ENCODE measurements around the gene PSG3. TPM values are rescaled to one million over a fixed set of nuclear protein-coding genes. Genes with fewer than 3 reads are reported as not detected.
"Not testable (repeated sequence)": the region's sequence is repeated elsewhere in the genome, so short reads cannot be mapped to it uniquely, and the experiment has no call there.

PSG3 gene
- polyA plus RNA-seq, 3 donors = 0.17 TPM; not detected in 2

DNA sequence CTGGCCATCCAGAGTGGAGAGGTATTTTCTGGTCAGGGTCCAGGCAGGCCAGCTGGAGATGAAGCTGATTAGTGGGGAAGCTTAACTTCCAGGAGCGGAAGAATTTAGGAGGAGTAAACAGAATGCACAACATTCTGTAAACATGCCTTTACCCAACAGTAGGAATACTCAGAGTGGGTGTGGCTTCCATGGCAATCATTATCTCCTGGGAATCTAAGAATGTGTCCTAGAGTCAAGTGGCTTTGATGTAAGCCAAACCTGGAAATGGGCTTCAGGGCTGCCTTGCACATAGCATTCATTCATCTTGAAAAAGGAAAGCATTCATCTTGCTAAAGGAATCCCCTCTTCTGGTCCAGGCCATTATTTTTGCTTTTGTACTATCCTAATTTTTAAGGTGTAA, 29.3 kb downstream of the PSG3 start:
- not testable (repeated sequence) for DNase-seq (ENCODE audit: extremely low read depth in 1 of 11, low read depth in 9 of 11, low spot score in 4 of 11)

DNA sequence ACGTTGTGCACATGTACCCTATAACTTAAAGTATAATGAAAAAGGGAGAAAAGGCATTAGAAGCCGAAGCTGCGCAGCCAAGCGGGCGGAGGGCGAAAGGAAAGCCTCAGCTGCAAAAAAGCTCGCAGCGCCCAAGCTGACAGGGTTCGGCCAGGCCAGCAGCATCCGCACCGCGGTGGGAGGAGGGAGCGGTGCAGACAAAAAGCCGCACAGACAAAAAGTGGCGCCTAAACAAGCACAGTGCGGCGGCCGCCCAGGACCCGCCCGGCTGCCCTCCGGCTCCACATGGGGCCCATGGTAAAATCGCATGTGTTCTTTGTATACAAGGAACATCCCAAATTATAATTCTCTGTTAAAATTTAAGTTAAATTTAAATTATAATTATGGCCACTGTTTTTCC, 42.4 kb downstream of the PSG3 start:
- no peak for DNase-seq (ENCODE audit: extremely low read depth in 1 of 11, low read depth in 9 of 11, low spot score in 4 of 11)

DNA sequence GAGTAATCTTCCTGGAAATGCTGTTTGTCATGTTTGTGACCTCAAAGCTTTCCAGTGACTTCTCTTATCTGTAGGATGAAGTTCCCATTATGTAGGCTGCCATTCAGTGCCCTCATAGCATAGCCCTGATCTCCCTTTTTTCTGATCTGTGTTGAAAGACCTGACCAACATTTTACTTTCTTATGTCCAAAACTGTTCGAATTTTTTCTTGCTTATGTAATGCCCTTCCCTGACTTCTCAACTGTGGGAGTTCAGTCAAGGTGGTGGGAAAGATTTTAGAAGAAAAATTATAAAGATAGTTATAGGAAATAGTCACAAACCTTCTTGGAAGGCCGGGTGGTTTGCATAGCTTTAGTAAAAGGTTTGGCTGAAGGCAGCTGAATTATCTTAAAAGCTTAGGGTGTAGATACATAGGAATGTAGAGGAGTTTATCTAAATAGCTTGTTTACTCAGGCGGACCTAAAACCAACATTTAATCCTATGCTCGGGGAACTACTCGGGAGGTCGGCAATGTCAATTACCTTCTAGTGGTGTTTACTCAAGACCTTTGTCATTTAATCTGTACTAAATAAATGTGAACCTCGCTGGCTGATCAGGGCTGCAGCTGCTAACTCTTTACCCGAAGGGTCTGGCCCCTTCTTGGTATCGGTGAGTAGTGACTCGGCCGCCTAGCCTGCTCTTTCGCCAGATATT, 44.3 kb downstream of the PSG3 start:
- no peak for DNase-seq (ENCODE audit: extremely low read depth in 1 of 11, low read depth in 9 of 11, low spot score in 4 of 11)

DNA sequence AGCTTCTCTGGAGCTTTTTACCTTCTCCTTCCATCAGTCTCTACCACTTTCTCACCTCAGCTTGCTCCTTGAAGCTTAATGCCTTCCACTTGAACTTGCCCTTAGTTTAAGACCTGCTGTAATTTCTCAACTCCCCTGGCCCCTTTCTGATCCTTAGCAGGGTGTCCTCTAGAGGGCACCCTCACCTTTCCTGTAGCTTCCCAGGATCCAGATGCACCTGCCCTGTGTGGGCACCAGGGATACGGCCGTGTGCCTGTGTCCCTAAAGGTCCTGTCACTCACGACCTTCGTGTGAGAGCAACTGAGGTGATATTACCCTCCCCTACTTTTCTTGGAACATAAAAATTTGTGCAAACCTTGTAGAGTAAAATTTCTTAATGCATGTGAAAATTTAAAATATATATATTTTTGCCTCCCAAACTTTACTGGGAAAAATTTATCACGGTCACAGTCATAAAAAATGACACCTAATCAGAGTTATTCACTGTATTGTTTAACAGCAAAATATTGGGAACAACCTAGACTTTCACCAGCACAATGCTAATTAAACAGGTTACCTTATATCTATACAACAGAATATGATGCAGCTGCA, 46.4 kb downstream of the PSG3 start:
- peak in 1 of 11 donors; percentile 0 for DNase-seq (ENCODE audit: extremely low read depth in 1 of 11, low read depth in 9 of 11, low spot score in 4 of 11)

DNA sequence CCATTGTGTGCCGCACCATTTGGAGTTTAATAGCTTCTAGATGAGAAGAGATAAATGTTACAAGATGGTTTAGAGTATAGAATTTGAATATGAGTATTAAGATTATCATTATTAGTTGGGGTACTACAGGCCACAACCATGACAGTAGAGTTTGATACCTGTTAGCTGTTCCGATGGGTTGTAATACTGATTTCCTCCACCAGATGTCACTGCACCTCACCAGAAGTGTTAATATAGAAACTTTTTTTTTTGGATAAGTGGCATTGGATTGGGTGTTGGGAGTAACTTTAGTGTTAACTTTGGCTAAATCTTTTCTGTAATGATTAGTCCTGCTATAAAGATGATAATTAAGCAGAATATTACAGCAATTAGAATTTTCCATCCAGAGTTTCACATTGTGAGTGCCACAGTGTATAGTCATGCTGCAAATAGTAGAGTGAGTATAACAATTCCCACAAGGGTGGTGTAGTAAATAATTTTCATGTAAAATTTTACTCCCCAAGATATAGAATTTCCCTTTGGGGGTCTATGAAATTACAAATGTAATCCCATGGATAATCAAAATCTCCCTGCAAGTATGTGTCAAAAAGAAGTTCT, 56.3 kb downstream of the PSG3 start:
- no peak for DNase-seq (ENCODE audit: extremely low read depth in 1 of 11, low read depth in 9 of 11, low spot score in 4 of 11)

DNA sequence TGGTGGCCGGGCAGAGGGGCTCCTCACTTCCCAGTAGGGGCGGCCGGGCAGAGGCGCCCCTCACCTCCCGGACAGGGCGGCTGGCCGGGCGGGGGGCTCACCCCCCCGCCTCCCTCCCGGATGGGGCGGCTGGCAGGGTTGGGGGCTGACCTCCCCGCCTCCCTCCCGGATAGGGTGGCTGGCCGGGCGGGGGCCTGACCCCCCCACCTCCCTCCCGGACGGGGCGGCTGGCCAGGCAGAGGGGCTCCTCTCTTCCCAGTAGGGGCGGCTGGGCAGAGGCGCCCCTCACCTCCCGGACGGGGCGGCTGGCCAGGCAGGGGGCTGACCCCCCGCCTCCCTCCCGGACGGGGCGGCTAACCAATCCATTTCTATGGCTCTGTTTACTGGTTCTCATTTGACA, 64.0 kb downstream of the PSG3 start:
- not testable (repeated sequence) for DNase-seq (ENCODE audit: extremely low read depth in 1 of 11, low read depth in 9 of 11, low spot score in 4 of 11)

DNA sequence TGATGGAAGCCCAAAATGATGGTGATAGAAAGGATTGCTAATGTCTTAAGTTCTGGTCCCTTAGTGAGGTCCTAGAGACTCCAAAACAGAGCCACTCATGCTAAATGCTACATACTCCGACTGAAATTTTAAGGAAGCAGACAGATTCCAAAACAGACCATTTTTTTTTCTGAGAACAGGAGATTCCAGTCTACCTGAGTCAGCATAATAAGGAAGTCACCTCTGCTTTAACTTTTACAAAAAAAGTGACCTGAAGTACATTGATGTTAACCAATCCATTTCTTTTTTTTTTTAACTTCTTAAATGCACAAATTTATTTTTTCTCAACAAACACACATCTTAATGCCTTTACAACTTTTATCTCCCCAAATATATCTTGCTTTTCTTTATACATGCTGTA, 65.7 kb downstream of the PSG3 start:
- not testable (repeated sequence) for DNase-seq (ENCODE audit: extremely low read depth in 1 of 11, low read depth in 9 of 11, low spot score in 4 of 11)

Other genes with a start within 250 kb of the PSG3 start
- 10 to 100 TPM in 2 of 3 donors, 1 to 10 TPM in 1; 9.7 to 18.9 (median 13.4) TPM for gene CEACAM1, start 212.0 kb downstream of the PSG3 start, polyA plus RNA-seq (ENCODE audit: insufficient read length in 3 of 3)
- under 1 TPM; 0.20 to 0.32 (median 0.26) TPM for gene CEACAM8, start 145.6 kb downstream of the PSG3 start, polyA plus RNA-seq (ENCODE audit: insufficient read length in 3 of 3)
- gene PSG8, start 25.2 kb upstream of the PSG3 start, polyA plus RNA-seq (ENCODE audit: insufficient read length in 3 of 3) = not detected
- gene PSG1, start 139.2 kb upstream of the PSG3 start, polyA plus RNA-seq (ENCODE audit: insufficient read length in 3 of 3) = under 1 TPM in 1 of 3 donors, not detected in 2; 0.58 TPM
- gene PSG6, start 177.4 kb upstream of the PSG3 start, polyA plus RNA-seq (ENCODE audit: insufficient read length in 3 of 3) = not detected
- not detected for gene PSG7, start 196.7 kb upstream of the PSG3 start, polyA plus RNA-seq (ENCODE audit: insufficient read length in 3 of 3)